GM12872 (cell line): ENCODE data around the gene SRSF2.

Experiments used
- CTCF ChIP-seq: IDR thresholded peaks from 3 replicates; pipeline ENCODE4 v1.5.1; 2011; ENCODE audit warnings: low read depth, mild to moderate bottlenecking, low read length, moderate library complexity; ENCODE audit not compliant: insufficient read depth

SRSF2 gene

GRCh38 chr17:76702076-76702475 lies 35.1 kb downstream of the SRSF2 start:
- TF ChIP-seq CTCF: no peak

GRCh38 chr17:76701471-76701967 lies 35.6 kb downstream of the SRSF2 start:
- no peak for TF ChIP-seq CTCF

GRCh38 chr17:76700617-76701470 lies 36.3 kb downstream of the SRSF2 start:
- TF ChIP-seq CTCF: no peak

GRCh38 chr17:76700270-76700616 lies 36.9 kb downstream of the SRSF2 start:
- TF ChIP-seq CTCF: no peak

GRCh38 chr17:76697702-76698465 lies 39.2 kb downstream of the SRSF2 start:
- no peak for TF ChIP-seq CTCF

GRCh38 chr17:76696763-76697701 lies 40.1 kb downstream of the SRSF2 start:
- no peak for TF ChIP-seq CTCF
